PC-3 (cell line): ENCODE measurements around the gene PRR16. TPM values are rescaled to one million over a fixed set of nuclear protein-coding genes. Genes with fewer than 3 reads are reported as not detected.
A peak's percentile ranks its signal among the peaks of the same experiment; 100 is the strongest.

Source experiments
- ATAC-seq: fragments of 200-7000 bp; cut with Tn5 transposase; 2 replicates; pipeline ENCODE4 v1.9.1; 2020; ENCODE audit warnings: mild to moderate bottlenecking, moderate library complexity
- Bru-seq: library from RNA; stranded (reverse); fragments of 400-500 nt; gene quantifications from one replicate; lab custom pipeline; 2021; lab: Mats Ljungman, UMichigan
- BruChase-seq, 2 experiments: library from RNA; stranded (reverse); fragments of 400-500 nt; gene quantifications; one replicate each; lab custom pipeline; 2021; lab: Mats Ljungman, UMichigan
- BruUV-seq: library from RNA; stranded (reverse); fragments of 400-500 nt; replicated peaks from 2 replicates; lab custom pipeline; 2021; lab: Mats Ljungman, UMichigan
- CTCF ChIA-PET: fragments of 300-600 bp; sonication (Branson Sonifier 250); formaldehyde crosslinking; loops from one replicate; lab custom pipeline; 2022; ENCODE audit warnings: antibody characterized with exemption; lab: Charles Lee
- POLR2A ChIA-PET: fragments of 300-600 bp; sonication (Branson Sonifier 250); formaldehyde crosslinking; loops from one replicate; lab custom pipeline; 2022; ENCODE audit warnings: antibody characterized with exemption; ENCODE audit not compliant: unreplicated experiment; lab: Charles Lee
- DNase-seq: peaks from one replicate; pipeline ENCODE4 v3.0.0-alpha.2; 2015
- H2AFZ ChIP-seq: fragments of 300-600 bp; sonication (generic); 2 replicates; pipeline ENCODE4 v1.6.0; 2016; ENCODE audit warnings: antibody characterized with exemption, low read length
- H3F3A ChIP-seq: fragments of 300-600 bp; sonication (generic); one replicate; pipeline ENCODE4 v1.6.0; 2017; ENCODE audit warnings: antibody characterized with exemption, low read length, control low read depth, mild to moderate bottlenecking; ENCODE audit not compliant: unreplicated experiment
- H3K27ac ChIP-seq: fragments of 300-600 bp; sonication (generic); 2 replicates; pipeline ENCODE4 v1.5.1; 2016; ENCODE audit warnings: mild to moderate bottlenecking, low read length
- H3K27me3 ChIP-seq: fragments of 300-600 bp; sonication (generic); 2 replicates; pipeline ENCODE4 v1.6.1; 2016; ENCODE audit warnings: low read length, mixed read lengths
- H3K36me3 ChIP-seq: fragments of 300-600 bp; sonication (generic); 2 replicates; pipeline ENCODE4 v1.6.1; 2016; ENCODE audit warnings: low read depth, mixed run types, low read length, mixed read lengths
- H3K4me1 ChIP-seq: fragments of 300-600 bp; sonication (generic); 2 replicates; pipeline ENCODE4 v1.5.1; 2016; ENCODE audit warnings: low read length; ENCODE audit not compliant: insufficient read depth
- H3K4me2 ChIP-seq: fragments of 300-600 bp; sonication (generic); 2 replicates; pipeline ENCODE4 v1.6.0; 2016; ENCODE audit warnings: low read length
- H3K4me3 ChIP-seq: fragments of 300-600 bp; sonication (generic); 2 replicates; pipeline ENCODE4 v1.5.1; 2016; ENCODE audit warnings: mild to moderate bottlenecking, low read length, mixed read lengths
- H3K79me2 ChIP-seq: fragments of 300-600 bp; sonication (generic); 2 replicates; pipeline ENCODE4 v1.6.1; 2017; ENCODE audit warnings: low read length, mixed read lengths
- H3K9ac ChIP-seq: fragments of 300-600 bp; sonication (generic); 2 replicates; pipeline ENCODE4 v1.6.0; 2016; ENCODE audit warnings: mild to moderate bottlenecking, low read length
- H3K9me2 ChIP-seq: fragments of 300-600 bp; sonication (generic); replicated peaks from 2 replicates; pipeline ENCODE4 v1.6.1; 2016; ENCODE audit warnings: mixed run types, low read length, mixed read lengths
- H3K9me3 ChIP-seq: fragments of 300-600 bp; sonication (generic); 2 replicates; pipeline ENCODE4 v1.6.1; 2016; ENCODE audit warnings: low read length, mixed read lengths
- H4K20me1 ChIP-seq: fragments of 300-600 bp; sonication (generic); 2 replicates; pipeline ENCODE4 v1.6.1; 2016; ENCODE audit warnings: low read length, mixed read lengths
- EZH2 ChIP-seq: fragments of 300-600 bp; sonication (generic); IDR thresholded peaks from one replicate; pipeline ENCODE4 v1.6.1; 2017; ENCODE audit warnings: antibody characterized with exemption, mild to moderate bottlenecking, low read length; ENCODE audit not compliant: unreplicated experiment
- EZH2phosphoT487 ChIP-seq: fragments of 300-600 bp; sonication (generic); IDR thresholded peaks from 2 replicates; pipeline ENCODE4 v1.6.1; 2018; ENCODE audit warnings: mild to moderate bottlenecking, antibody characterized with exemption, low read length, borderline replicate concordance
- intact Hi-C: fragments of 100-400 bp; cut with micrococcal nuclease; formaldehyde crosslinking; loops from 2 replicates; pipeline ENCODE4 v1.9.0; 2023
- long read RNA-seq: library from polyadenylated mRNA; unstranded; transcript quantifications from one replicate; pipeline ENCODE4 v2.0.0, GENCODE V29; 2021; ENCODE audit not compliant: unreplicated experiment
- total RNA-seq: library from RNA; depleted of rRNA; stranded (reverse); fragments of >200 nt; gene quantifications from 2 replicates; pipeline ENCODE4 v1.2.3, GENCODE V29; 2014; rRNA removed
- TF ChIP-seq, protein P1 (sequence below): fragments of 300-600 bp; sonication (generic); conservative IDR thresholded peaks from 2 replicates; pipeline ENCODE4 v1.5.1; 2017; ENCODE audit warnings: antibody characterized with exemption, low read depth, mild to moderate bottlenecking, low read length

Gene PRR16
- total RNA-seq (2.4 and 3.6 TPM in 2 replicates), Bru-seq, nascent RNA (percentile 53 among the genes with signal in this experiment), BruChase-seq, experiment 1, labeled RNA remaining after a 6-hour chase (percentile 42 among the genes with signal in this experiment), BruChase-seq, experiment 2, labeled RNA remaining after a 2-hour chase (percentile 56 among the genes with signal in this experiment)
- long read RNA-seq, partial matches to known transcripts, result 2 of 6 reads
- long read RNA-seq, other reads (novel, unspliced or antisense), result 4 of 6 reads

DNA sequence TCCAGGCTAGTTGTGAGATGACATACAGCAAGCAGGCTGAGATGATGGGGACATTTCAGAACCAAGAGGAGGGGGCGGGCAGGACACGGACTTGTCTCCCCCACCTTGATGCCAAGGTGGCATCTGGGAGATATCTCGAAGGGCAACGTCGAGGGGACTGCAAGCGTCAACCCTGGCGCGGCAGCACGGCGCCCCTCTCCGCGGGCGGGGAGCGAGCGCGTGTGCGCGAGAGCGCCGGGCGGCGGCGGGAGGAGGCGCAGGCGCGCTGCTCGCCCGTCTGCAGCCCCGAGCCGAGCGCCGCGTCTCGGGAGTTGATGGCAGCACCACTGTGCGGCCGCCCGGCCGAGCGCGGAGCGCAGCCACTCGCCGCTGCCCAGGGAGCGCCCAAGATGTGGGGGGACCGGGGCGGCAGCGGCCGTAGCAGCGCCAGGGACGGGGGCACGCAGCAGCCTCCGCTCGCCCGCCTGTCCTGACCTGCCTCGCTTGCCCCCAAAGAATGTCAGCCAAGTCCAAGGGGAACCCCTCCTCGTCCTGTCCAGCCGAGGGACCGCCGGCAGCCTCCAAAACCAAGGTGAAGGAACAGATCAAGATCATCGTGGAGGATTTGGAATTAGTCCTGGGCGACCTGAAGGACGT lies at the start of gene PRR16:
TSS of gene PRR16 (plus strand) at position 310 of the 636 bp plus-strand sequence.
- ATAC-seq, result peak; percentile 81

DNA sequence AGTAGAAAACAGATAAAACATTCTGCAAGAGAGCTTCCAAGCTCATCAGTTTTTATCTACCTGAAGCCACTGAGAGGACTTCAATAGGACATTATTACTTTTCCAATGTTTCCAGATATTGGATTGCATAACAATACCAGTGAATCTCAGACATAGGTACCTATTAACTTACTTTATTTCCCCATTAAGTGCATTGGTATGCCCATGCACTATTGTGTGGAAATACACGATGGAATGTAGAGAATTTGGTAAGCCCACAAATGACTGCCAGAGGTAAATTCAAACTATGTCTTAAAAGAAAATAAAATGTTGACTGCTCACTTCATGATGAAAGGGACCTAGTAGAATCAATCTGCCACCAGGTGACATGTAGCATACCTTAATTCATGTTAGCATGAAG lies 48.1 kb upstream of the PRR16 start:
- POLR2A ChIA-PET, result no interaction called here
- DNase-seq, result peak; percentile 14
- ATAC-seq, result no peak

More for the DNA sequence above, at the start of gene PRR16:
- Histone ChIP-seq H3K36me3 (no peaks in the 10 kb centered on the region), H3K9me2 (no peaks in the 10 kb centered on the region), H3K9me3 (no peaks in the 10 kb centered on the region), H3K79me2 (peaks cover 3% of the 10 kb centered on the region; the same call in 1 of the 2 replicates), H3K9ac (peak within 1 kb of the TSS; percentile 18; the same call in 1 of the 2 replicates), H3F3A (no peaks in the 10 kb centered on the region), H2AFZ (peak within 1 kb of the TSS; percentile 87), H4K20me1 (no peaks in the 10 kb centered on the region), H3K4me2 (peak within 1 kb of the TSS; percentile 97), H3K27me3 (no peaks in the 10 kb centered on the region), H3K4me1 (0 out of 2 replicates have a peak, but pooled peaks cover 4% of the 10 kb centered on the region), H3K4me3 (peak within 1 kb of the TSS; percentile 71), H3K27ac (no peak within 1 kb of the TSS)
- no TSS peak for BruUV-seq
- intact Hi-C loops, result loop anchor here (2.0 to 10.0 kb wide), 3 partner anchors 151 to 339 kb away; no protein-coding TSS in a partner anchor
- ChIA-PET CTCF (no interaction called here), POLR2A (no interaction called here)
- TF ChIP-seq EZH2 (no peak), EZH2phosphoT487 (no peak)
- TF ChIP-seq, protein P1, sequence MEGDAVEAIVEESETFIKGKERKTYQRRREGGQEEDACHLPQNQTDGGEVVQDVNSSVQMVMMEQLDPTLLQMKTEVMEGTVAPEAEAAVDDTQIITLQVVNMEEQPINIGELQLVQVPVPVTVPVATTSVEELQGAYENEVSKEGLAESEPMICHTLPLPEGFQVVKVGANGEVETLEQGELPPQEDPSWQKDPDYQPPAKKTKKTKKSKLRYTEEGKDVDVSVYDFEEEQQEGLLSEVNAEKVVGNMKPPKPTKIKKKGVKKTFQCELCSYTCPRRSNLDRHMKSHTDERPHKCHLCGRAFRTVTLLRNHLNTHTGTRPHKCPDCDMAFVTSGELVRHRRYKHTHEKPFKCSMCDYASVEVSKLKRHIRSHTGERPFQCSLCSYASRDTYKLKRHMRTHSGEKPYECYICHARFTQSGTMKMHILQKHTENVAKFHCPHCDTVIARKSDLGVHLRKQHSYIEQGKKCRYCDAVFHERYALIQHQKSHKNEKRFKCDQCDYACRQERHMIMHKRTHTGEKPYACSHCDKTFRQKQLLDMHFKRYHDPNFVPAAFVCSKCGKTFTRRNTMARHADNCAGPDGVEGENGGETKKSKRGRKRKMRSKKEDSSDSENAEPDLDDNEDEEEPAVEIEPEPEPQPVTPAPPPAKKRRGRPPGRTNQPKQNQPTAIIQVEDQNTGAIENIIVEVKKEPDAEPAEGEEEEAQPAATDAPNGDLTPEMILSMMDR, result no peak; the same call in 1 of the 2 replicates
- peak; percentile 56 for DNase-seq

More for the DNA sequence above, 48.1 kb upstream of the PRR16 start:
- H4K20me1 ChIP-seq, result no peaks in the 10 kb centered on the region
- no peak overlapping the region for H2AFZ ChIP-seq
- no peaks in the 10 kb centered on the region for H3K27me3 ChIP-seq
- intact Hi-C loops, result no loop called here
- no peaks in the 10 kb centered on the region for H3K9me3 ChIP-seq
- no peaks in the 10 kb centered on the region for H3F3A ChIP-seq
- no peaks in the 10 kb centered on the region for H3K36me3 ChIP-seq
- H3K9ac ChIP-seq, result no peak overlapping the region
- no peak overlapping the region for H3K4me3 ChIP-seq
- no TSS peak for BruUV-seq
- no peaks in the 10 kb centered on the region for H3K4me1 ChIP-seq
- TF ChIP-seq EZH2phosphoT487, result no peak
- TF ChIP-seq, protein P1, result no peak
- TF ChIP-seq EZH2, result no peak
- H3K4me2 ChIP-seq, result no peak overlapping the region
- no peaks in the 10 kb centered on the region for H3K79me2 ChIP-seq
- CTCF ChIA-PET, result no interaction called here
- no peak overlapping the region for H3K27ac ChIP-seq
- no peaks in the 10 kb centered on the region for H3K9me2 ChIP-seq
